HG03060 (cell line): ENCODE results near the gene NUP43.
A peak's percentile ranks its signal among the peaks of the same experiment; 100 is the strongest.
"Not testable (repeated sequence)": the region's sequence is repeated elsewhere in the genome, so short reads cannot be mapped to it uniquely, and the experiment has no call there.

Experiments
- ATAC-seq: cut with Tn5 transposase; IDR thresholded peaks from one replicate; pipeline ENCODE4 v1.9.1; 2021; ENCODE audit warnings: low read depth, moderate number of reproducible peaks; ENCODE audit not compliant: unreplicated experiment

The NUP43 gene

GRCh38 chr6:149749594-149750135 lies 3.3 kb upstream of the NUP43 start, which contains the start of gene PCMT1:
PCMT1 (plus strand) TSS chr6:149749741; CDS start chr6:149749902, 161 bp downstream.
- ATAC-seq: peak; percentile 68

GRCh38 chr6:149749082-149749593 lies 2.8 kb upstream of the NUP43 start:
- not testable (repeated sequence) for ATAC-seq

- ATAC-seq: not testable (repeated sequence)
Observed at GRCh38 chr6:149745252-149745651, 1.1 kb downstream of the NUP43 start.

- no peak for ATAC-seq
Observed at GRCh38 chr6:149734915-149735314, 11.4 kb downstream of the NUP43 start.

GRCh38 chr6:149733089-149733720 lies 13.1 kb downstream of the NUP43 start:
- ATAC-seq: no peak

GRCh38 chr6:149729824-149730223 lies 16.5 kb downstream of the NUP43 start:
- ATAC-seq: no peak

- no peak for ATAC-seq
Observed at GRCh38 chr6:149728499-149729234, 17.7 kb downstream of the NUP43 start.

- ATAC-seq: no peak
Observed at GRCh38 chr6:149727793-149728498, 18.4 kb downstream of the NUP43 start.

- ATAC-seq: no peak
Observed at GRCh38 chr6:149725785-149726184, 20.5 kb downstream of the NUP43 start.

GRCh38 chr6:149723771-149724417 lies 22.4 kb downstream of the NUP43 start:
- ATAC-seq: no peak

- ATAC-seq: no peak
Observed at GRCh38 chr6:149723262-149723661, 23.1 kb downstream of the NUP43 start.

GRCh38 chr6:149719531-149719930 lies 26.8 kb downstream of the NUP43 start:
- ATAC-seq: no peak

- ATAC-seq: peak; percentile 47
Observed at GRCh38 chr6:149717588-149718458, 28.5 kb downstream of the NUP43 start, which contains the start of gene LATS1. LATS1 (minus strand) TSS chr6:149718101; CDS start chr6:149702126, 15,975 bp downstream.

- no peak for ATAC-seq
Observed at GRCh38 chr6:149717255-149717587, 29.1 kb downstream of the NUP43 start.

GRCh38 chr6:149716181-149716963 lies 30.0 kb downstream of the NUP43 start:
- no peak for ATAC-seq

- no peak for ATAC-seq
Observed at GRCh38 chr6:149714442-149714841, 31.9 kb downstream of the NUP43 start.

GRCh38 chr6:149711711-149712110 lies 34.6 kb downstream of the NUP43 start:
- ATAC-seq: no peak

- no peak for ATAC-seq
Observed at GRCh38 chr6:149701714-149702113, 44.6 kb downstream of the NUP43 start.

GRCh38 chr6:149699150-149699549 lies 47.2 kb downstream of the NUP43 start:
- no peak for ATAC-seq
